C4-2B (cell line): ENCODE measurements around the gene APMAP.

ENCODE experiments used
- H3K27ac ChIP-seq: fragments of 450-650 bp; 2 replicates; pipeline ENCODE4 v1.5.1; 2017
- ZFX ChIP-seq: fragments of 450-650 bp; IDR thresholded peaks from 2 replicates; pipeline ENCODE4 v1.6.1; 2017
- TF ChIP-seq, protein P1 (sequence below): fragments of 450-650 bp; conservative IDR thresholded peaks from 2 replicates; pipeline ENCODE4 v1.5.1; 2017; ENCODE audit warnings: mild to moderate bottlenecking

Gene APMAP

DNA sequence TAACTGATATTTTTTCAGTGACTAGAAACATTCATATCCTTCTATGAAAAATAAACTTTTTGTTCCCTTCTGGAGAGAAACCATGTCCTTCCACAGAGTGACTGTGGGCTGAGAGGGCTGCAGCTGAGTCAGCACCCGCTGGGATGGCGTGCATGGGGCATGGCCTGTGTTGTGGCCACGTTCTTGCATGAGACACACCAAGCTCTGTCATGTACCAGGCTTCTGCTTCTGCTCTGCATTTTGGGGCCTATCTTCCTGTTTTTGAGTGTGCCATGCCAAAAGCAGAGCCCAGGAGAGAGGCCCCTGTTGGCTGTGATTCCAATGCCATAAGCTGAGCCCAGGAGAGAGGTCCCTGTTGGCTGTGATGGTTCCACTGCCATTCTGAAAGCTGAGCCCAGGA lies 10.8 kb downstream of the APMAP start:
- TF ChIP-seq, protein P1, sequence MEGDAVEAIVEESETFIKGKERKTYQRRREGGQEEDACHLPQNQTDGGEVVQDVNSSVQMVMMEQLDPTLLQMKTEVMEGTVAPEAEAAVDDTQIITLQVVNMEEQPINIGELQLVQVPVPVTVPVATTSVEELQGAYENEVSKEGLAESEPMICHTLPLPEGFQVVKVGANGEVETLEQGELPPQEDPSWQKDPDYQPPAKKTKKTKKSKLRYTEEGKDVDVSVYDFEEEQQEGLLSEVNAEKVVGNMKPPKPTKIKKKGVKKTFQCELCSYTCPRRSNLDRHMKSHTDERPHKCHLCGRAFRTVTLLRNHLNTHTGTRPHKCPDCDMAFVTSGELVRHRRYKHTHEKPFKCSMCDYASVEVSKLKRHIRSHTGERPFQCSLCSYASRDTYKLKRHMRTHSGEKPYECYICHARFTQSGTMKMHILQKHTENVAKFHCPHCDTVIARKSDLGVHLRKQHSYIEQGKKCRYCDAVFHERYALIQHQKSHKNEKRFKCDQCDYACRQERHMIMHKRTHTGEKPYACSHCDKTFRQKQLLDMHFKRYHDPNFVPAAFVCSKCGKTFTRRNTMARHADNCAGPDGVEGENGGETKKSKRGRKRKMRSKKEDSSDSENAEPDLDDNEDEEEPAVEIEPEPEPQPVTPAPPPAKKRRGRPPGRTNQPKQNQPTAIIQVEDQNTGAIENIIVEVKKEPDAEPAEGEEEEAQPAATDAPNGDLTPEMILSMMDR, result no peak
- TF ChIP-seq ZFX, result no peak
- no peak overlapping the region for H3K27ac ChIP-seq

DNA sequence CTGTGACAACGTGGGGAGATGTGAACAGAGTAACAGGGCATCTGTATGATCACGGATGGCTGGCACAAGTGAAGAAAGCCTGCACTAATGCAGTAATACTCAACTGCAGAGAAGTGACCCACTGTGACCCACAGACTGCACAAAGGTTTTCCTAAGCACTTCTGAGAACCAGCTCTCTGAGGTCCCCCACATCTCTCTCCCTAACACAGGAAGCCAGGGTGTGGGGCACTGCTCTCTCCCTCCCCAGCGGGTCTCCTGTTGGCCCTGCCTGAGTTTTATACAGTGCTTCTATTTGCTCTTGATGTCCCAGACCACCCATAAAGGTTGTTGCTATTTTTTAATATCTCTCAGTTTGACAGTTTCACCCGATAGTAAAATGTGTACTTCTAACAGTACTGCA lies 11.3 kb downstream of the APMAP start:
- H3K27ac ChIP-seq, result no peak overlapping the region
- no peak for TF ChIP-seq ZFX
- TF ChIP-seq, protein P1, result no peak

DNA sequence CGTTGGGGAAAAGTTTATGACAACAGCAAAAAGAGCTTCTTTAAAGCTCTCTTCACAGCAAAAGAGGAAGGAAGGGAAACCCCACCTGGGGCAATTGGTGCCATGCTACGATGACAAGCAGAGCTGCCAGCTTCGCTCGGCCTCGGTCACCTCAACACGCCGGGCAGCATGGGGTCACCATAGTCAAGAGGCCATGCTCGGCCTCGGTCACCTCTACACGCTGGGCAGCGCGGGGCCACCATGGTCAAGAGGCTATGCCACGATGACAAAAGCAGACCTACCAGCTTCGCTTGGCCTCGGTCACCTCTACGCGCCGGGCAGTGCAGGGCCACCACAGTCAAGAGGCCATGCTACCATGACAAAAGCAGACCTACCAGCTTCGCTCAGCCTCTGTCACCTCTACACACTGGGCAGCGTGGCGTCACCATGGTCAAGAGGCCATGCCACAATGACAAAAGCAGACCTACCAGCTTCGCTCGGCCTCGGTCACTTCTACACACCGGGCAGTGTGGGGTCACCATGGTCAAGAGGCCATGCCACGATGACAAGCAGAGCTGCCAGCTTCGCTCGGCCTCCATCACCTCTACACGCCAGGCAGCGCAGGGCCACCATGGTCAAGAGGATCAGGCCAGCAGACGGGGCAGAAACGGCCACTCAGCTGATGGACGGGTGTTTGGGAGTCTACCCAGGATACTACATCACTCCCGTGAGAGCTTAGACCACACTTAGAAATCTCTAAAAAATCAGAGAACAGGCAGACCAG lies 12.1 kb downstream of the APMAP start:
- TF ChIP-seq, protein P1, result no peak
- TF ChIP-seq ZFX, result no peak
- H3K27ac ChIP-seq, result no peak overlapping the region

DNA sequence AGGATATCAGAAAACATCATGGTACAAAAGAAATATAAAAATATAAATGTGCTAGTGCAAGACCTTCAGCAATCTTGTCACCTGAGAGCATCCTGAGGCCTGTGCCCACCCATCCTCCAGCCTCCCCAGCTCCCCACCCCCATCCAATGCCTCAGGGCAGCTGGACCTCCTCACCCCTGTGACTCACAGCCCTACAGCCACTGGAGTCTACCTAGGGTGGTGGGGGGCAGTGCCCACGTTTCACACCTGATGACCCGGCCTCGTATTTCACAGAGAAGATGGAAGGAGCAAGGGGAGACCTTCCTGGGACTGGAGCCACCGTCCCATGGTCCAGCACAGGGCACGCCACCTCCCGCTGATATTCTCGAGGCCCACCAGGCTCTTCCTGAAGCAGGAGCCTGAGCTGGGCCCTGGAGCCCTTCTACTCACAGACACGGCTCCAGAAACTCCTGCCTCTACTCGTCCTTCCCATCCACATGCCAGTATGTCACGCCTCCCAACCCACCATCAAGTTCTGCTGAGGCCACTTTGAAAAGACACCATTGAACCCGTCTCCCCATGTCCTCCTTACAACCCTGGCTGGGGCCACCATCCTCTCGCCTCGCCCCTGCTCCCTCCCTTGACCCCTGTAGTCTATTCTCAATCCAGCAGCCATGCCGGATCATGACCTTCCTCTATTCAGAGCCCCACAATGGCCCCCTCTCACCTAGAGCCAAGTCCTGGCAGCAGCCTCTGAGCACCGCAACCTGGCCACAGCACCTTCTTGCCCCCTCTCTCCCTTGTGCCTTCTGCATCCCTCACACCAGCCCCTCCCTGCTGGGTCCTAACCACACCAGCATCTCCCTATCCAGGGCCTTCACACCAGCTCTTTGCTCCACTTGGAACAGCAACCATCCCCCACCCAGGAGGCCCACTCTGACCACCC lies 13.3 kb downstream of the APMAP start:
- no peak for TF ChIP-seq ZFX
- TF ChIP-seq, protein P1, result no peak
- no peak overlapping the region for H3K27ac ChIP-seq

DNA sequence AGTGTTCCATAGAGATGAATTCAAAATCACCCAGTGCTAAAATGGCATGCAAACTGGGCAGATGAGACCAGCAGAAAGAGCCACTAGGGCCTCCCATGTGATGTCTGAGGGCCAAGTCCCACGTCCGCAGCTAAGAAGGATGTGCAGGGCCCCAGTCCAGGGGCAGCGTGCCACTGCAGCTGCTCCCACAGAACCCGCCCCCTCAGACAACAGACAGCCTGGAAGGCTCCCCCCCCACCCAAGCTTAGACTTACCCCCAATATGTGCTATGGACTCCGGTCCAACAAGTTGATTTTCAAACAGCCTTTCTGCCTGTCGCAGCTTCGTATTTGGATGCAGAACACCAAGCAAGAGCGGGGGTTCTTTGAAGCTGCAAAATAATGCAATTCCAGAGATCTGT lies 14.0 kb downstream of the APMAP start:
- no peak overlapping the region for H3K27ac ChIP-seq
- TF ChIP-seq, protein P1, result no peak
- no peak for TF ChIP-seq ZFX

DNA sequence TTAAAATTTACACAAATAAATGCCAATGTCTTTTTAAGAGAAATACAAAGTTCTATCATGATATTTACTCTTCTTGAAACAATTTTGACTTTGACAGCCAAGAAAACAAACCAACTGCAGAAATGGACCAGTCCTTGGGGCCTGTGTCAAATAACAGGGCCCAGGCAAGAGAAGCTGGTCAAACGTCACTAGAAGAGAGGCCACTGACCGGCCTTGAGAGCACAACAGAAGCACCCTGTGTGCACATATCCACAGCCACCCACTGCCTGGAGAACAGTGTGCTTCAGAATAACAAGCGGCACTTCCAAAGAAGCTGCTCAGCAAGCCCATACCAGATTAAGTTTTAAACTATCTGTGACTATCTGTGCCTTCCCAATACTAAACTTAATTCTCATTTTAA lies 14.8 kb downstream of the APMAP start:
- no peak overlapping the region for H3K27ac ChIP-seq

More for the DNA sequence above, 14.8 kb downstream of the APMAP start:
- TF ChIP-seq ZFX, result no peak
- TF ChIP-seq, protein P1, result no peak
